HG03175 (cell line): ENCODE measurements around the gene GPR135.
A peak's percentile ranks its signal among the peaks of the same experiment; 100 is the strongest.
"Not testable (repeated sequence)": the region's sequence is repeated elsewhere in the genome, so short reads cannot be mapped to it uniquely, and the experiment has no call there.

Experiments
- ATAC-seq: cut with Tn5 transposase; IDR thresholded peaks from one replicate; pipeline ENCODE4 v1.9.1; 2021; ENCODE audit warnings: mild to moderate bottlenecking, moderate library complexity; ENCODE audit not compliant: unreplicated experiment

The GPR135 gene

DNA sequence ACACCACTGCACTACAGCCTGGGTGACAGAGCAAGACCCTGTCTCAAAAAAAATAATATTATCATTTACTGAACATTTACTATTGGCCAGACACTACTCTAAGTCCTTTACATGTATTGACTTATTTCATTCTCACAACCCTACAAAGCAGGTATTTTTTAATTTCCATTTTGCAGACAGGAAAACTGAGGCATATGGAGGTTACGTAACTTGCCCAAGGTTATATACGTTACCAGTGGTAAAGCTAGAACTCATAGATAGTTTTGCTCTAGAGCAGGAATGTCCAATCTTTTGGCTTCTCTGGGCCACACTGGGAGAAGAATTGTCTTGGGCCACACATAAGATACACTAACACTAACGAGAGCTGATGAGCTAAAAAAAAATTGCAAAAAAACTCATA, 13.4 kb upstream of the GPR135 start:
- ATAC-seq = no peak

DNA sequence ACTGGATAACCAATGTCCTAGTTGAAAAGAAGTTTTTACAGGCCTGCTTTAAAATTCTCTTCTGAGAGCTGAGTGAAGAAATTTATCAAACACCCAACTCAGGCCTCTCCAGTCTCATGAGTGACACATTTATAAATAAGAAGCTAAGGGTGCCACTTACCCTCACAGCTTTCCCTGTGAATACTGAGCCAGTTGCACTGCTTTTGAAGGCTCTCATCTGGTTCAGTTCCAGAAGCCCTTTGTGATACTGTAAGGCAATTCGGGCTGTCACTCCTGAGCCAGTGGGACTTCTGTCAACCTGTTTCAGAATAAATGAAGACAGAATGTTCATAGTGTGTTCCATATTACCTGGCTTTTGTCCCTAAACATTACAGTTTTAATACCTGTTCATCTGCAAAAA, 10.5 kb upstream of the GPR135 start:
- ATAC-seq = no peak

DNA sequence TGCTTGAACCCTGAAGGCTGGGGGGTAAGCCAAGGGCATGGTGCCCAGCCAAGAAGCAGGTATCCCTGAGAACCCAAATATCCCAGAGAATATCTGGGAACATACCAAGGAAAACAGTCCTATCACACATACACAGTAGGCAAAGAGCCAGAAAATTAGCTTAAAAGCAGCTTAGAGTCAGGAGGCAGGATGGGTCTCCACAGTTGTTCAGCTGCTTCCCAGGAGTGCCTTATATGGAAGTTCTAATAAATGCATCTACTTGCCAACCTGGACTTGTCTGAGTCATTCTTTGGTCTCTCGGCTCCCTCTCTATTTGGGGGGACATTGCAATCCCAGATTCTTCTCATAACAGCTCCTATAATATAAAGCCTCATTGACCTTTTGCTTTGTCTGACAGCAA, 9.0 kb upstream of the GPR135 start:
- ATAC-seq = no peak

DNA sequence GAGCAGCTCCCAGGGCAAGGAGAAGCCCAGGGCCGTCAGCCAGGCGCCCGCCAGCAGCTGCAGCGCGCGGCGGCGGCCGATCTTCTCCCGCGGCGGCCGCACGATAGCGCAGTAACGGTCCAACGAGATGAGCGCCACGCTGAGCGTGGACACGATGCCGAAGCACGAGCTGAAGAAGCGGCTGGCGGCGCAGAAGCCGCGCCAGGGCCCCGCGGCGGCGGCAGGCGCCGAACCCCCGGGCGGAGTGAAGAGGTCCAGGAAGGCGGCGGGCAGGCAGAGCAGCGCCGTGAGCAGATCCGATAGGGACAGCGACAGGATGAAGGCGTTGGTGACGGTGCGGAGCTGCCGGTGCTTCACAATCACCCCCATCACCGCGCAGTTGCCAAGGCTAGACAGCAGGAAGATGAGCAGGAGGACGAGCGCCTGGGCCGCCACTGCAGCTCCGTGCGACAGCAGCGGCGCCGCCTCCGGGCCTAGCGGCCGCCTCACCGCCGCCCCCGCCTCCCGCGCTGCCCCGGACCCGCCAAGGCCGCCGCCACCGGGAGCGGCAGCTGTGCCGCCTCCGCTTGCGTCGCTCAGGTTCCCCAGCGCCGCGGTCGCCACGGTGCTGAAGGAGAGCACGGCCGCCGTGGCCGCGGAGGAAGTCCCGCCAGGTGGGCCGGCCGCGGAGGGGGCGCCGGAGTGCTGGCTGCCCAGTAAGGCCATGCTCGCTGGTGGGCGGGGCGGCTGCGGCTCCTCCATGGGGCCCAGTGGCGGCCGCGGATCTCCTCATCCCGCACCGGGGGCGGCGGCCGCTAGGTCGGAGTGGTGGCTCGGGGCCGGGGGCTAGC, 479 bp downstream of the GPR135 start:
- ATAC-seq = peak; percentile 60

DNA sequence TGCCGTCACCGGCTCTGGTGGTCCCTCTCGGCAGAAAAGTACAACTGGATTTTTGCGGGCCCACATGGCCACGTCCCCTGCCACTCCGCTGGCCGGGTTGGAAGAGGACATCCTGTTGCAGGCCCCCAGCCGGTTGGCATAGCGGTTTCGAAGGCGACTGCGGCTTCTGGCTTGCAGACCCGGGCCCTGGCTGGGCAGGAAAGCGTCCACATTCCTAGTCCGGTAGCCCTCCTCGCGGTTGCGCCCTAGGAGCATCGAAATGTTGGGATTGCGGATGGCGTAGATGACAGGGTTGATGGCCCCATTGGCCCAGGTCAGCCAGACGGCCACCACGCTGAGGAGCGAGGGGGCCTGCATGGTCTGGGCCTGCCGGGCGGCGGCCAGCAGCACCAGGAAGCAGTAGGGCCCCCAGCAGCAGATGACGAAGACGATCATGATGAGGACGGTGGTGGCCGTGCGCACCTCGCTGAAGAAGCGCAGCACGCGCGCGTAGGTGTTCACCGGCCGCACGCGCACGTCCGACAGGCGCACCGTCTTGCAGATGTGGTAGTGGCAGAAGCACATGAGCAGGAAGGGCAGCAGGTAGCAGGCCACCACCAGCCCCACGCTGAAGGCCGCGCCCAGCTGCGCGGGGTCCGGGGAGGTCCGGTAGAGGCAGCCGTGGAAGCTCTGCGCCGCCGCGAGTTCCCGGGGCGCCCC, 1.2 kb downstream of the GPR135 start:
- peak; percentile 30 for ATAC-seq

DNA sequence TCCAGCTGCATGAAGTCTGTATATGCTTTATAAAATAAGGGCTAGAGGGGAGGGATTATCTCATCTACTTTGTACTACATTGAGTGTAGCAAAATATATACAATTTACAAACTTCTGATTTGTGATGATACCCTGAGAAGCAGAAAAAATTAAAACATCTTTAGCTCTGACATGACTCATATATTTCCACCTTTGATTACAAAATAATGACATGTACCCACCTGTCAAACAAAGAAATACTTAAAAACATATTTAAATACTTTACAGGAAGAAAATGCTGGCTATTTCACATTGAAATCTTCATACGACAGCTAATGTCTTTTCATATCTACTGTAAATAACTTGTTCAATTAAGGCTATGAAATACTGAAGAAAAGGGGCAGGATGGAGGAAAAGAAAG, 3.3 kb downstream of the GPR135 start:
- ATAC-seq = no peak

DNA sequence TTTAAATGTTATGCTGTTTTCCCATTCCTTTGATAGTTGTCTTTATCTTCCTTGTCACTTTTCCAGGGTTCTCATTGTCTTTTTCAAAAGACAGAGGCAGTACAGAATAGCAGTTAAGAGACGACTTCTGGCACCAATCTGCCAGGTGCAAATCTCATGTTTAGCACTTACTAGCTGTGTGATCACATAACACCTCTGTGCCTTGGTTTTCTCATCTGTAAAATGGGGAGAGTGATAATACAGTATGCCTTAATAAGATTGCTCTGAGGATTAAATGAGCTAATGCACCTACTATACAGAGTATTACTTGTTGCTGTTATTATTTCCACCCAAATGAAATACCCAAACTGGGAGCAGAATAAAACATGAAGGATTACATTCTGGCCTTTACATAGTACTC, 4.8 kb downstream of the GPR135 start:
- ATAC-seq = no peak

DNA sequence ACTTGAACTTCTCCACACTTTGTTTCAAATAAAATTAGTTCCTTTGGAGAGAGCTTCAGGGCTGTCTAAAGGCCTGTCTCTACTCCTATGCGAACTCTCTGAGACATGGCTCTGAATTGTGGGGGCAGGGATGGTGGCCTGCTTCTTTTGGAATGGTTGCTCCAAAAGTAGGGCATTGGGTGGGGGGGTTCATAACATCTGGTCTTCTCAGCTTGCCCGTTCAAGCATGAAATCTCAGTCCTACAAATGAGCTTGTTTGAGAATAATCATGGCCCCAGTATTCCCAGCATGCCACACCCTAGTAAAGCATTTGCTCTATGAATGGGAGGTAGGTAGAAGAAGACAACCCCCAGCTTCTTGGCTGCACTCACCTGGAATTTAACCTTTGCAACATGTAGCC, 6.7 kb downstream of the GPR135 start:
- no peak for ATAC-seq

DNA sequence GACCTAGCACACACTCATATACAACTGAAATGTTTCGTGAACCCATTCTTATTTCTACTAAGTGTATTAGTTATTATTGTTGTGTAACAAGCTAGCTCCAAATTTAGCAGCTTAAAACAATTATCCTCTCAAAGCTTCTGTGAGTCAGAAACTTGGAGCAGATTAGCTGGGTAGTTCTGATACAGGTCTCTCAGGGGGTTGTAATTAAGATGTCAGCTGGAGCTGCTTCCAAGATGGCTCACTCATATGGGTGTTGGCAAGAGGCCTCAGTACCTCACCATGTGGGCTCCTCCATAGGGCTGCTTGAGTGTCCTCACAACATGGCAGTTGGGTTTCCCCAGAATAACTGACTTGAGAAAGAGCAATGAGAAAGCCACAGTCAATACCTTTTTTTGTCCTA, 9.8 kb downstream of the GPR135 start:
- no peak for ATAC-seq

DNA sequence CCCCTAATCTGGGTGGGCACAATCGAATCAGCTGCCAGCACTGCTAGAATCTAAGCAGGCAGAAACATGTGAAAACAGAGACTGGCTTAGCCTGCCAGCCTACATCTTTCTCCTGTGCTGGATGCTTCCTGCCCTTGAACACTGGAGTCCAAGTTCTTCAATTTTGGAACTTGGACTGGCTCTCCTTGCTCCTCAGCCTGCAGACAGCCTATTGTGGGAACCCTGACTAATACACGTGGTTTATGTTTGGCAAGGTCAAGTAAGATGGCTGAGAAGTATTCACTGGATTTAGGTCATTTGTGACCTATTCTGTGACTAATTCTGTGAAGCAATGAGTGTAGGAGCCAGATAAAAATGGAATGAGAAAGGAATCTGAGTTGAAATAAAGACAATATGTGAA, 11.0 kb downstream of the GPR135 start:
- ATAC-seq = no peak

DNA sequence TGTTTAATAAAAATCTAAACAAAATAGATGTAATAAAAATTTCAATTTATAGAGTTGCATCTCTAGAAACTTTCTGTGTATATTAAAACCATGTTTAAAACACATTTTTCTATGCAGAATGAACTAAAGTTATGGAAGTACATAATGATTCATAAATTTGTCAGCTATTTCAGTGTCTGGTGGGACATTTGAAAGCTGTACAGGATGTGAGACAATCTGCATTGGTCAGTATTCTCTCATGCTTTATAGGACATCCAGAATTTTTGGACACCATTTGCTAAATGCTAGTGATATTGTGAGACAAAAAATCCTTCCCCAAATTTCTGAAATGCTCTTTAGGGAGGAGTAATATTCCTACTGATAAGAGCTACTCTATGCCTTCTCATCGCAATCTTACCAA, 13.3 kb downstream of the GPR135 start:
- no peak for ATAC-seq

DNA sequence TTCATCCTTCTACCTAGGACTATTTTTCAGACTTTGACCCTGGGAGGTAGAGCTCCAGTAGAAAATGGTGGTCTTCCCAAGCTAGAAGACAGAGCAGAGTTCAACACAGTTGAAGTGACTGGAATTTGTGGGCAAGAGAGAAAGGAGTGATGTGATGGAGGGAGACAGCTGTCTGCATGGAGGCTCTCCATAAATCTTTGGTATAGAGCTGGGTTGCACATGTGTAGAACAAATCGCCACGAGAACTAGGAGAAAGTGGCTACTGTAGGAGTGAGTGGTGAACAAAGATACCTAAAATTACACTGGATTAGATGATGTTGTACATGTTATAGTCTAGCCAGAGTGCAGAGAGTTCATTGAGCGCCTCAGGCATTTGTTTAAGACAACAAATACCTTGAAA, 14.5 kb downstream of the GPR135 start:
- ATAC-seq = no peak

DNA sequence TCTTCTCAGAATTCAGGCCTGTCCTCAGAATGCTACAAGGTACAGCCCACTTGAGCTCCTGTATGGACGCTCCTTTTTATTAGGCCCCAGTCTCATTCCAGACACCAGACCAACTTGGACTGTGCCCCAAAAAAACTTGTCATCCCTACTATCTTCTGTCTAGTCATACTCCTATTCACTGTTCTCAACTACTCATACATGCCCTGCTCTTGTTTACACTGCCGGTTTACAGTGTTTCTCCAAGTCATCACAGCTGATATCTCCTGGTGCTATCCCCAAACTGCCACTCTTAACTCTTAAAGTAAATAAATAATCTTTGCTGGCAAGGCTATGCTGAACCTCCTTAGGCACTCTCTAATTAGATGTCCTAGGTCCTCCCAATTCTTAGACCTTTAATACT, 16.5 kb downstream of the GPR135 start:
- not testable (repeated sequence) for ATAC-seq

DNA sequence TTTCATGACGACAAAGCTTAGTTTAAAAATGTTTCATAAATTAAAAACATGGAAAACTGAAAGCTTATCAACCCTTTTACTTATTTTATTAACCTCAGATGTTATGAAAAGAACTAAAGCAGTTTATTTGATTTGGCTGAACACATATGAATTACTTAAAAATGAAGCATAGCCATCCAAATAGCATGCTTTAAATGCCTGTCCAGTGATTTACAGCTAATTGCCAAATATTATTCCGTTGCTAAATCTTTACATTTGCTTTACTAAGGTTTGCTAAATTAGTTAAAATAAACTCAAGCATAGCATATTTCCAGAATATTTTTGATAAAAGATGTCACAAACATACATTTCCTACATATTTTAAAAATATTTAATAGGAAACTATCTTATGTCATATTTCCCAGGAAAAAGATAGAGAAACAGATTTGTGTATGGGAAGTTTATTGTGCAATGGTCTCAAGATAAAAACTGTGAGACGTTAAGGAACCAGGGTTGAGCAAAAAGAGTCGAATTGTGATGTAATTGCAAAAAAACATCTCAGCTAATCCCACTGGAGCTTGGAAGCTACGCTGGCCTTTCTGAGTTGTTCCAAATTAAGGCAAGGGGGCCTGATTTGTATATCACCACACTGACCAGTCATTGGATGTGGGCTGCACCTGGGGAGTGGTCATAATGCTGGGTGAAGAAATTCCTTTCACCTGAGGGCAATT, 25.8 kb downstream of the GPR135 start:
- ATAC-seq = no peak

DNA sequence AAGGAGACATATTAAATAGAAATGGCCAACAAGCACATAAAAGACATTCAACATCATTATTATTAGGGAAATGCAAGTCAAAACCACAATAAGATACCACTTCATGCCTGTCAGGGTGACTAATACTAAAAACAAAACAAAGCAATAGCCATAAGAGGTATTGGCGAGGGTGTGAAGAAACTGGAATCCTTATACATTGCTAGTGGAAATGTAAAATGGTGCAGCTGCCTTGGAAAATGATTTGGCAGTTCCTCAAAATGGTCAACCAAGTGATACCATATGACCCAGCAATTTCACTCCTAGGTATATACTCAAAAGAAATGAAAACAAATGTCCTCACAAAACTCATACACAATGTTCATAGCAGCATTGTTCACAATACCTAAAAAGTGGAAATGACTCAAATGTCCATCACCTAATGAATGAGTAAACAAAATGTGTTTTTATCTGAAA, 27.0 kb downstream of the GPR135 start:
- ATAC-seq = no peak

DNA sequence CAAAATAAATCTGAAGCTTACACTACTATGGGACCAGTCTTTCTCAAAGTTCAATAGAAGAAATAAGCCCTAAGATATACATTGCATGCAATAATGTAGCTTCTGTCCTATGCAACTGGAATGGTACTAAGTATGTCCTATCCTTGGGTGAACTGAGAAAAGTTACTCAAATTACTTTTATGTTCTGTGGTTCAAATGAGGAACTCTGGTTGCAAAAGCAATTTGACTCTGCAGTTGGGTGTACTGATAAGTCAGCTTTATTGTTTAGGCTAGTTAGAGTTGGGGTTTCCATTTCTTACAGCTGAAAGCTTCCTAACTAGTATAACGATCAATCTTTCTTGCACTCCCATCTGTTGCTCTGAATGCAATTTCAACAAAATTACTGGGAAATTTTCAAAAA, 29.2 kb downstream of the GPR135 start:
- no peak for ATAC-seq

DNA sequence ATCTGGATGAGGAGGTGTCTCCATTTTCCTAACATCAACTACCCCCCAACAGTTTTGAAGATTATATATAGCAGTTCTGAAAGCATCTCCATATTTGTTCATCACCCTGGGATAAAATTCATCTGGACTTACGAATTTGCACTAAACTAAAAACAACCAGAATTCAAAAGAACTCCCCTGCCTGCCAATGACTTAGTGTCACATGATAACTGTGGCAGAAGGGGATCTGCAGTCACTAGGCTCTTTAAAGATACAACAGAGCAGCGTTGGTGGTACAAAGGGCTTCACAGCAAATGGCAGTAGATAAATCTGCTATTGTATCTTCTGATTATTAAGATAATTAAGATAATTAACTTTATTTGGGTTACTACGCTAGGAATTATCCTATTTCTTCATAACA, 30.1 kb downstream of the GPR135 start:
- no peak for ATAC-seq

DNA sequence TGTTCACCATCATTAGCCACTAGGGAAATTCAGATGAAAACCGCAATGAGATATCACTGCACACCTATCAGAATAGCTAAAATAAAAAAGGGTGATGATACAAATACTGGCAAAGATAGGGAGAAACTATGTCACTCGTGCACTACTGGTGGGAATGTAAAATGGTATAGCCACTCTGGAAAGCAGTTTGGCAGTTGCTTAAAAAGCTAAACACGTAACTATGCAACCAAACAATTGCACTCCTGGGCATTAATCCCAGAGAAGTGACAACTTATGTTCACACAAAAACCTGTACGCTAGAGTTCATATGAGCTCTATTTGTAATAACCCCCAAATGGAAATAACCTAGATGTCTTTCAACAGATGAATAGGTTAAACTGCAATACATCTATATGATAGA, 35.4 kb downstream of the GPR135 start:
- no peak for ATAC-seq

DNA sequence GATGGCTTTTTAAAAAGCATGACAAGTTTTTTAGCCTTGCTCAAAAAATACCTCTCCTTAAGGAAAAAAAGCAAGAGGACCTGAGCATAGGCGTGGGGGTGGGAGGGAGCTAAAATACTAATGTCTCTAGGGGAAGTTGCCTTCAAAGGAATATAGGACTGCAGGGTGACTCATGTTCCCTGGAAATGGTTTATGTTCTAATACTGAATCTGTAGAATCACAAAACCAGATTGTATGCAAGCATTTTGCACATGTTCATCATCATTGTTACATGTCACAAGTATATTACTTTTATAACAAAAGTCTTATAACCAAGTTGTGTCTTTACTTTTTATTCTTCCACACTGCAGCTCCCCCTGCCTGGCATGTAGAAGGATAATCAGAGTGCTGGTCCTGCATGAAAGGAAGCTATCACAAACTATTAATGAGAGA, 36.6 kb downstream of the GPR135 start:
- ATAC-seq = no peak

DNA sequence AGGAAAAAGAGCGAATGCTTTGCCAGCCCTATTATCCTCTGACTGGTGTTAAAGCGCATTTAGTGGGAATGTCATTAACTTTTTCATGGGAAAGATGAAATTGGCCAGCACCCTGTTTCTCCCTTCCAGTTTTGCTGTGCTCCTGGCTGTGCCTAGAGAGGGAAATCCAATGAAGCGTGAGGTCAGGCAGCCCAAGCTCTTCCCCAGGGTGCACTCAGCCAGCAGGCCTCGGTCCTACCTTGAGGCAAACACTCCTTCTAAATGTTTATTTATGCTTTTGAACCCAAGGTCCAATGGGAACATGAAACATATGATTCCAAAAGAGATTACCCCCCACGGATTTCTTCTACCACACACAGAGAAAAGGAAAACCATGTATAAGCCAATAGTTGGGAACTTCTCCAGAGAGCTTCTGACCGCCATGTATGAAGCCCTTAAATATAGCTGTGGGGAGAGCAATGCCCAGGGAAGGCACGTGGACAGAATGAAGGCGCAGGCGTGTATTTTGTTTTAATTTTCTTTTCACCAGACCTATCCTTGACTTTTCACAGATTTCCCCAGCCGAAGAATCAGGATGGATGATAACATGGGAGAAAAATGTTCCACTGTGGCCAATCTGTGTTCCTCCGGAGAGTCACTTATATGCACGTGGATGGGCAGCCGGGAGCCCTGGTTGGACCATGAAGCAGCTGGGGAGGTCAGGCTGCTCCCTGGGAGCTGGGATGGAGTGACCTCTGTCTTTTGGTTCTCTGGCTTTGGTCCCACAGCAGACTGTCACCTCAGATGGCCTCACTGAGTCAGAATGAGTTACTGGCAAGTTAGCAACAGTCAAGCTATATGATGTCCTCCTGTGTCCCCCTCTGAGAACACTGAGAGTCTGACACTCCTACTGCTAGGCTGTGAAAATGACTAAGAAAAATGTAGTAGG, 37.3 kb downstream of the GPR135 start:
- no peak for ATAC-seq
